LNCaP clone FGC (cell line): ENCODE measurements around the gene KRT2.
"Not testable (repeated sequence)": the region's sequence is repeated elsewhere in the genome, so short reads cannot be mapped to it uniquely, and the experiment has no call there.

ENCODE experiments used
- DNase-seq: peaks from one replicate; pipeline ENCODE4 v3.0.0-alpha.2; 2011; ENCODE audit warnings: low read depth
- H3K4me3 ChIP-seq: 2 replicates; pipeline ENCODE4 v1.5.1; 2011; ENCODE audit warnings: mild to moderate bottlenecking, low read depth, low read length, control low read depth
- CTCF ChIP-seq: IDR thresholded peaks from 2 replicates; pipeline ENCODE4 v1.5.1; 2012; ENCODE audit warnings: mild to moderate bottlenecking; ENCODE audit not compliant: control insufficient read depth, insufficient read depth; ENCODE audit errors: extremely low read depth

Gene KRT2

GRCh38 chr12:52675301-52675701 is 23.3 kb upstream of the KRT2 start:
- no peak for DNase-seq
- TF ChIP-seq CTCF = no peak
- no peak overlapping the region for H3K4me3 ChIP-seq

GRCh38 chr12:52674433-52674775 is 22.4 kb upstream of the KRT2 start:
- no peak for TF ChIP-seq CTCF
- H3K4me3 ChIP-seq = no peak overlapping the region
- no peak for DNase-seq

GRCh38 chr12:52673713-52674432 is 21.9 kb upstream of the KRT2 start:
- no peak for DNase-seq
- no peak overlapping the region for H3K4me3 ChIP-seq
- no peak for TF ChIP-seq CTCF

GRCh38 chr12:52673217-52673616 is 21.2 kb upstream of the KRT2 start:
- no peak for TF ChIP-seq CTCF
- no peak overlapping the region for H3K4me3 ChIP-seq
- no peak for DNase-seq

- H3K4me3 ChIP-seq = no peak overlapping the region
- DNase-seq = no peak
- TF ChIP-seq CTCF = no peak
These were observed 20.4 kb upstream of the KRT2 start for GRCh38 chr12:52672321-52672933.

GRCh38 chr12:52670961-52671360 is 18.9 kb upstream of the KRT2 start:
- no peak for DNase-seq
- H3K4me3 ChIP-seq = no peak overlapping the region
- TF ChIP-seq CTCF = no peak

- no peak for TF ChIP-seq CTCF
- DNase-seq = no peak
- H3K4me3 ChIP-seq = no peak overlapping the region
These were observed 18.5 kb upstream of the KRT2 start for GRCh38 chr12:52670506-52670905.

- DNase-seq, H3K4me3 ChIP-seq: not testable (repeated sequence)
These were observed 17.9 kb upstream of the KRT2 start for GRCh38 chr12:52669941-52670340.
